ENCODE results near the gene NXPH3.

The NXPH3 gene

GRCh38 chr17:49630113-49630900 lies 54.6 kb downstream of the NXPH3 start:
- no peak for DNase-seq

- DNase-seq = no peak
Observed at GRCh38 chr17:49631496-49631895, 55.8 kb downstream of the NXPH3 start.

Measured in T-helper 1 cell (primary cell).